NCI-H1105 treated with DMSO at 0.1 percent for 48 hours (cell line): ENCODE results near the gene PCSK2.

Source experiments
- DNase-seq: peaks from one replicate; lab custom pipeline; 2025; lab: John Stamatoyannopoulos, UW

Gene PCSK2

GRCh38 chr20:17395729-17396128 is 168.9 kb downstream of the PCSK2 start:
- no peak for DNase-seq

- DNase-seq = no peak
Measured at GRCh38 chr20:17399303-17399985, 172.6 kb downstream of the PCSK2 start.

DNA sequence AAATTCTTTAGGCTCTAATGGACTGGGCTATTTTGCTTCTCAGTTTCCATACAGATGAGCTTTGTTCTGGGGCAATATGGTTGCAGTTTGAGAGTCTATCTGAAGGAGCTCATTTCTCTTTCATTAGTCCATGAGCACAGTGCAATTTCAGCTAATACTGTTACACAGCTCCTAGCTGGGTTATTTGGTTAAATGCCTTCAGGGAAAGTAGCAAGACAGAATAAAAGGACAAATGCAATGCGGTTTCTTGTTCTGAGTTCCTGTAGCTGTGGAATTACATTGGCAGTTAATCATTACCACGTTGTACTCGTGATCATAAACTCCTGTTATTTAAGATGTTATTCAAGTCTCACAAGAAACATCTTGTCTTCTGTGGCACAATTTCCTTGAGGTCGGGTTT is 176.6 kb downstream of the PCSK2 start:
- DNase-seq = no peak

- no peak for DNase-seq
Measured at GRCh38 chr20:17406051-17406590, 179.3 kb downstream of the PCSK2 start.

GRCh38 chr20:17407550-17407949 is 180.7 kb downstream of the PCSK2 start:
- DNase-seq = no peak

GRCh38 chr20:17417225-17417624 is 190.4 kb downstream of the PCSK2 start:
- no peak for DNase-seq

GRCh38 chr20:17418737-17419136 is 191.9 kb downstream of the PCSK2 start:
- DNase-seq = no peak

DNA sequence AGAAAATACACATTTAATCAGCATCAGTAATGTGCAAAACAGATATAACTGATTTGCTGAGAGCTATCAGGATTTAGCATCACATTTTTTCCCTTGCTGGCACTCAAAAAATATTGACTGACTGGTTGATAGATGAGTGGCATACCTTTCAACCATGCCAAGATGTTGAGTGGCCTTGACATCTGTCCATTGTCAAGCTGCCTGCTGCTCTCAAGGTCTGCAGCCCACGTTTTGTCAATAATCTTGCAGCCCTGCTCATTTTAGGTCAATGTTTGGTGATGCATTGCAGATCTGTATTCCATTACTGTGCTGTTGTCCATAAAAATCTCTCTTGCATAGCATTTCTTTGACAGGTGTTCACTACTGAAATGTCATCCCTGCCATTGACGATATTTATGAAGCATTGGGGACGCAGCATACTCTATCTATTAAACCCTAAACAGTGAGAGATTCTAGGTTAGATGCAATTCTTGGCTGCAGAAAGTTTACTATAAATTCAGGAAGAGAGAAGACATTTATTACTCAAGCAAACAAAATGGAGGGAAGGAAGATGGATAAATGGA is 192.7 kb downstream of the PCSK2 start:
- peak; percentile 40 for DNase-seq

DNA sequence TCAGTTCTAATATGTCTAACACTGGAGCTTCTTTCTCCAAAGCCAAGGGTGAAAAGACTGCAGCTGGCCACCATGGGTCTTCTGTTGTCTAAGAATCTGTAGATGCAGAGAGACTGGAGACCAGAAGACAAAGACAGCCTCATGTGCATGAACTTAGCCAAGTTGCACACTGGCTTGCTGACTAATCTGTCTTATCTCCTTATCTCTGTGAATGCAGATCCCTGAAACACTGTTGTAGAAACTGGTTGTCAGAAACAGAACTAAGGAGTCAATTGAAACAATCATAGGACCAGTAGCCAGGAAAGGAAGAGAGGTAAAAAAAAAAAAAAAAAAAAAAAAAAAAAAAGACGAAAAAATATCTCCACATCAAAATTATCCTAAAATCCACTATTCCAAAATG is 194.7 kb downstream of the PCSK2 start:
- no peak for DNase-seq

- DNase-seq = no peak
Measured at GRCh38 chr20:17423782-17424181, 196.9 kb downstream of the PCSK2 start.

GRCh38 chr20:17427638-17428037 is 200.8 kb downstream of the PCSK2 start:
- DNase-seq = peak; percentile 3

- DNase-seq = peak; percentile 93
Measured at GRCh38 chr20:17430125-17430950, 203.5 kb downstream of the PCSK2 start.

DNA sequence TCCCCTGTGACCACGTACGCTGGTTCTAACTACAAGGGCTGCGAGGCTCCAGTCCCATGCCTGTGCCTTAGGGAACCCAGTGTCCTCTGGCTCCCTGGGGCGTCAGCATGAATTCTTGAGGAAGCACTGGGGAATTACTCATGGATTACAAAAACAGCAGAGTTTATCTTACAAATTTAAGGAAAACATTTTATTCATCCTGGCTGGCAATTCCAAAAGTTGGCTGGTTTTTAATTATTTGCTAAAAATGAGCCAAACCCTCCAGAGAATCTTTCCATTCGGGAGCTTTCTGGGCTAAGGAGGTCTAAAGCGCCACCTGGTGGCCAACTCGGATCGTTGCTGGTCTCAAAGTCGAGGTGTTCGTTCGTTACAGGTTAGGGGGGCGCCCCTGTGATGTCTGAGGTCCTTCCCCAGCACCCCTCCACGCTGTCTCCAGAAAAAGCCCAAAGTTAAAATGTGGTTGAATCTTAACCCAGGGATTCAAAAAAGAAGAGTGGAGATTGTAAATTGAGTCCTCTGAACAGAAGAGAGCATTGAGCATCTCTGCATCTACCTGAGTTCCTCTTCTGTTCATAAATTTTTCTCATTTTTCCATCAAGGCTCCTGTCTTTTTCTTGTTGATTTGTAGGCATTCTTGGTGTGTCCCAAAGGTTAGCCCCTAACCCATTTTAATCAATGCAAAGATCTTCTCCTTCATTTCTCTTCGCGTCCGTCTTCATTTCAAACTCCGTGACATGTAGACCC is 205.0 kb downstream of the PCSK2 start:
- peak; percentile 64 for DNase-seq

DNA sequence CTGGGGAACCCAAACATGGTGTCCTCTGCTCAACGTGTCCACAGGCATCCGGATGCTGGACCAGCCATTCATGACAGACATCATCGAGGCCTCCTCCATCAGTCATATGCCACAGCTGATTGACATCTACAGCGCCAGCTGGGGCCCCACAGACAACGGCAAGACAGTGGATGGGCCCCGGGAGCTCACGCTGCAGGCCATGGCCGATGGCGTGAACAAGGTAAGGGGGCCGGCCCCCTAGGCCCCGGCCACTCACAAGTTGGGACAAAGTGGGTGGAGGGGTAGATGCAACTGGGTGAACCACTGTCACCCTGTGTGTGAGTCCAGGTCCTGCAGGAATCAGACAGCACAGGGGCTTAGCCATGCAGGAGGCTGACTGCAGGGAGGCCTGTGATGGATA is 209.8 kb downstream of the PCSK2 start:
- DNase-seq = no peak

- DNase-seq = no peak
Measured at GRCh38 chr20:17437251-17437650, 210.4 kb downstream of the PCSK2 start.

GRCh38 chr20:17438436-17439039 is 211.7 kb downstream of the PCSK2 start:
- DNase-seq = no peak

- no peak for DNase-seq
Measured at GRCh38 chr20:17439616-17440296, 212.9 kb downstream of the PCSK2 start.

- no peak for DNase-seq
Measured at GRCh38 chr20:17441745-17442144, 214.9 kb downstream of the PCSK2 start.

DNA sequence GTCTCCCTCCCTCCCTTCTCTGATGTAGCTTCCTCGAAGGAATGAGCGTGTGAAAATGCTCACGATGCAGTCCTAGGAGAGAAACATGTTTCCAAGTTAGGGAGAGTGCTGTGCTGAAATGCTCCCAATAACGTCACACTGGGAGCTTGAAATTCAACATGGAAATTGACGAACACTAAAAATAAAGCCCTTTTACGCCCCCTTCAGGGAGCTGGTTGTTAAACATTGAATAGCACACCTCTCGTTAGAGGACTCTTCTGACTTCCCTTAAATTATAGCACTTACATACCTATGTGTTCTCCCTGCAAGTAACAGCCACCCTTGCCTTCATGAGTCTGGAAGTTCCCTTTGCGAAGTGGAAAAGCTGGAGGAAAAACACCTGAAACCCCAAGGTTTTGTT is 215.7 kb downstream of the PCSK2 start:
- DNase-seq = no peak

- DNase-seq = no peak
Measured at GRCh38 chr20:17443131-17443858, 216.5 kb downstream of the PCSK2 start.
